NCI-H2081 (cell line): ENCODE data around the gene LILRB3.
"Not testable (repeated sequence)": the region's sequence is repeated elsewhere in the genome, so short reads cannot be mapped to it uniquely, and the experiment has no call there.

Experiments
- DNase-seq, 2 experiments: peaks; one replicate each; lab custom pipeline; 2025; lab: John Stamatoyannopoulos, UW

LILRB3 gene

DNA sequence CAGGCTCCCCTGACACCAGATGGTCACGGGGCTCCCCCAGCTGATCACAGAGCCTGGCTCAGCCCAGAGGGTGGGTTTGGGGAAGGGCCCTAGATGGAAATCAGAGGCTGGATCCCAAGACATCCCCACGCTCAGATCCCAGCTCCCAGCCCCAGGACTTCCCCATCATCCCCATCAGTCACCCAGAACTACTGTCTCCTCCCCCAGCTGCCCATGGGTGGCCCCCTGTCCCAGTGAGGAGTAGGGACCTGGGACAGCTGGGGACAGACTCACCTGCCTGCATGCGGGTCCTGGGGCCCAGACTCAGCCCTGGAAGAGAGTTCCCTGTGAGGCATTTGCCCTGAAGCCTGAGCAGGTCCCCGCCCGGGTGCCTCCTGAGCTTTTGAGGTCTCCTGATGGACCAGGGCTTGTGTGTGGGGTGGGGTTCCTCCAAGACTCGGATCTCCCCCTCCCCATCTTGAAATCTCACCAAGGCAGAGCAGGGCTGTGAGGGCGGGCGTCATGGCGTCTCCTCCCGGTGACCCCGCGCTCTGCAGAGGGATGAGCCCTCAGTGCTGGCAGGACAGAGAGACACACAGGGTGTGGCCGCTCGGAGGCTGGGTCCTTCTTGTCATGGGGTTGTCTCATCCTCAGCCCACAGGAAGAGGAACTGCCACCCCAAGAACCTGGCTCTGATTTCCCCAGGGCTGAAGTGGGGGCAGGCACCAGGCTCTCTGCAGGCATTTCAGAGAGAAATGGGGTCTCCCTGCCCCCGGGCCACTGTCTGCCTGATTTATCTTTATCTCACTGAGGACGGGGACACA, at the start of gene LILRB3:
TSS of gene LILRB3 (minus strand) at position 534 of the 803 bp plus-strand sequence. CDS start at position 503, 31 bp downstream.
- DNase-seq: not testable (repeated sequence)

GRCh38 chr19:54272181-54272580, 49.4 kb upstream of the LILRB3 start:
- DNase-seq: not testable (repeated sequence)

DNA sequence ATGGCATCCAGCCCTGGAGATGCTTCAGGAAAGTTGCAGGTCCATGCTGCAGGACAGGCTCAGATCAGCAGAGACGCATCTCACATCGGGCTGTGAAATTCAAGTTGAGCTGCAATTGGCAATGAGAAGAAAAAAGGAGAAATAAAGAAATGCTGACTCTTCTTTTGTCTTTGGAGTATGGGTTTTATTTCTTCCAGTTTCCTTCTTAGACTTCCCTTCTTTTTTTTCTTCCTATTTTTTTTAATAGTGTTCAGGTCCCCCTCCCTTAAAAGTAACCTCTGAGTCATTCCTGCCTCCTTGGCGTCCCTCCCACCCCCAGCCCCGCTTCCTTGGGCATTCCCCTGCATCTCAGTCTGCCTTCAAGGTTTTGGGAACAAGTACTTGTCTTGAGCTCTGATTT, 48.8 kb upstream of the LILRB3 start:
- DNase-seq: not testable (repeated sequence)

DNA sequence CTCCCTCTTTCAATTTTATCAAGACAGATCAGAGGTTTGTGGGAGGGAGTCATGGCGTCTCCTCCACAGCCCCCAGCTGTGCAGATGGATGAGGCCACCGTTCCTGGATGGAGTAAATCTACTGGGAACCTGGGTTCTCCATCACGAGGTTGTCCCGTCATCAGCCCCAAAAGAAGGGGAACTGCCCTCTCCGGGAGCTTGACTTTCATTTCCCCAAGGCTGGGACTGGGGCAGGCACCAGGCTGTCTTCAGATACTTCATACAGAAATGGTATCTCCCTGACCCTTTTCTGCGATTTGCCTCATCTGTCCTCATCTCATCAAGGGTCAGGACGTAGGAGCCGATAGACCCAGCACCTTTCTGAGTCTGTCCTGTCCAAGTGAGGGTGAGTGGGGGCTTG, 48.3 kb upstream of the LILRB3 start:
- DNase-seq: no peak

DNA sequence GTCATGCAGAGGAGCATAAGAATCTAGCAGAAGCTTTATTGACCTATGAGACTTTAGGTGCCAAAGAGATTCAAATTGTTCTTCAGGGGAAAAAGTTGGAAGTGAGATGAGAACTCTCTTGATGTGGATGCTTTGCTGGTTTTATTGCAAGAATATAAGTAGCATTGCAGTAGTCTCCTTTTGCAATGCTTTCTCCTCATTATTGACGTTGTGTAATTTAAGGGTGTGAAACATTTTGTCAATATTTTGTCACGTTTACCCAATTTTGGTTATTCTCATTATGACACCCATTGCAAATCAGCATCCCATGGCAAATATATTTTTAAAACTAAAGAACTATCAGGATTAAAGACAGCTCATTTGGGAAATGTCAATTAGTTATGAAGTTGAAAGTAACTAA, 46.1 kb upstream of the LILRB3 start:
- DNase-seq: no peak

DNA sequence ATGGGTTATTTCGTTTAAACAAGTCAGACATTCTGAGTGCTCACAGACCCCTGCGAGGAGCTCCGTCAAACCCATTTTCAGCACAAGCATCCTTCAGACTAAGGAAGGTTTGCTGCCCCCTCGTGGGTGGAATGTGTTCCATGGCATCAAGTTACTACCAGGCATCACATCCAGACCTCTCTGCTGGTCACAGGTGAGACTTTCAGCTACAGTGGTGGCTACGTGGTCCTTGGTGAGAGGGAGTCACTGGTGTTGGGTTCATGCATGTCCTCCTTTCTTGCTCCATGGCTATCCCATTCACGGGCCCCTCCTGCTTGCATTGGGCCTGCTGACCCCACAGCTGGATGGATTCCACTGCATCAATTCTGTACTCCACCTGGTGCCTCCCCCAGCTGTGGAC, 43.3 kb upstream of the LILRB3 start:
- peak; percentile 31 to 44 for DNase-seq

GRCh38 chr19:54262470-54262869, 39.7 kb upstream of the LILRB3 start:
- DNase-seq: no peak

- no peak for DNase-seq
Observed at GRCh38 chr19:54262066-54262465, 39.3 kb upstream of the LILRB3 start.

DNA sequence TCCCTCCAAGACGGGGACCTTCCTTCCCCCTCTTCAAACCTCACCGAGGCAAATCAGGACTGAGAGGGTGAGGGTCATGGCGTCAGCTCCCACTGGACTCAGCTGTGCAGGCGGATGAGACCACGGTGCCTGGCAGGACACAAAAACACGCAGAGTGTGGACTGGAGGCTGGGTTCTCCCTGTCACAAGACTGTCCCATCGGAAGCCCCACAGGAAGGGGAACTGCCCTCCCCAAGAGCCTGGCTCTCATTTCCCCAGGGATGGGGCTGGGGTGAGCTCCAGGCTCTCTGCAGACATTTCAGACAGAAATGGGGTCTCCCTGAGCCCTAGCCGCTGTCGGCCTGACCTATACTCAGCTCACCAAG, 34.3 kb upstream of the LILRB3 start, which contains the start of gene LILRB5:
TSS of gene LILRB5 (minus strand) at position 158 of the 365 bp plus-strand sequence. CDS start at position 78, 80 bp downstream.
- DNase-seq: no peak

- no peak for DNase-seq
Observed at GRCh38 chr19:54256250-54257115, 33.7 kb upstream of the LILRB3 start.

- no peak for DNase-seq
Observed at GRCh38 chr19:54255105-54255775, 32.4 kb upstream of the LILRB3 start.

GRCh38 chr19:54254195-54254906, 31.5 kb upstream of the LILRB3 start:
- DNase-seq: no peak

DNA sequence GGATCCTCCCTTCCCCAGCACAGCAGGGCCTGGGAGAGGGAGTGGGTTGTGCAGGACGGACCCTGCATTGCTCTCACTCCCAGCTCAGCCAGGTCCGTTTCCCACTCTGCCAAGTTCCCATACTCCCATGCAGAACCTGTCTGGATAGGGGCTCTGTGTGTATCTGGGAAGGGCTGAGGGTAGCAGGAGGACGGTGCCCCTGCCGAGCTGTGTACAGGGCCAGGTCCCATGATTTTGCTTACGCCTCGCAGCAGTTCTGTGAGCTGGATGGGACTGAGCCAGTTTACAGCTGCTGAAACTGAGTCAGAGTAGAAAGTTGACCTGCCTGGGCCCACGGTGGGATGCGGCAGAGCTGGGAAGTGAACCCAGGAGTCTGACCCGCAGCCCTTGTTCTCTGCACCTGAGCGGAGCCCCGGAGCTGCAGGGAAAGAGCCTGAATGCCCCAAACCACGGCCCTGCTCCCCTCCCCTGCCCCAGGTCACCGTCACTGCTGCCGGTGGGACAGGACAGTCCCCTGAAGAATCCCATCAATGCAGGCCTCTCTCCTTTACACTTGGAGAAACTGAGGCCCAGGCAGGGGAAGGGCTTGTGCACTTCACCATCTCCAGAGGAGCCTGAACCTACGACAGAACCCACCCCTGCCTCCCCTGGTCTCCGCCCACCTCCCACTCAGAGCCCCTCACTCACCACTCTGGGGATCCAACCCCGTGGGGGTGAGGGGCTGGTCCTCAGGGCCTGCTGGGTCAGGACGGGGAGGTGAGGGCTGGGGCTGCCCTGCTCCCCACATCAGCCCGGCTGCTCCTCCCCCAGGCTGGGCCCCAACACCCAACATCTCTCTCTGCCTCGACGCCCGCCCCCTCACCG, 30.8 kb upstream of the LILRB3 start:
- no peak for DNase-seq

DNA sequence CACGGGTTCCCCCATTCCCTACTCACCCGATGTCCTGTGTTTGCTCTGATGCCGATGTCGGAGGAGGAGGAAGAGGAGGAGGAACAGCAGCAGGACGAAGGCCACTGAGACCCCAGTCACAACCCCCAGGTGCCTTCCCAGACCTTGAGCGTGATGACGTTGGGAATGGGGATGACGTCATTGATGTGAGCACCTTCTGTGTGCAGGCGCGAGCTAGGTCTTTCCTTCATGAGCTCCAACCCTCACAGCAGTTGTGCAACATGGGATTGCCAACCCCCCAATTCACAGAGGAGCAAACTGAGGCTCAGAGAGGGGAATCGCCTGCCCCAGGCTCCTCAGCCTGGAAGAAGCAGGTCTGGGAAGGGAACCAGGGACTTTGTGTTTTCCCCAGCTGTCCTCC, 30.0 kb upstream of the LILRB3 start:
- no peak for DNase-seq

GRCh38 chr19:54252243-54252642, 29.4 kb upstream of the LILRB3 start:
- DNase-seq: no peak

GRCh38 chr19:54248016-54248601, 25.3 kb upstream of the LILRB3 start:
- no peak for DNase-seq

- no peak for DNase-seq
Observed at GRCh38 chr19:54247106-54247930, 24.5 kb upstream of the LILRB3 start.

DNA sequence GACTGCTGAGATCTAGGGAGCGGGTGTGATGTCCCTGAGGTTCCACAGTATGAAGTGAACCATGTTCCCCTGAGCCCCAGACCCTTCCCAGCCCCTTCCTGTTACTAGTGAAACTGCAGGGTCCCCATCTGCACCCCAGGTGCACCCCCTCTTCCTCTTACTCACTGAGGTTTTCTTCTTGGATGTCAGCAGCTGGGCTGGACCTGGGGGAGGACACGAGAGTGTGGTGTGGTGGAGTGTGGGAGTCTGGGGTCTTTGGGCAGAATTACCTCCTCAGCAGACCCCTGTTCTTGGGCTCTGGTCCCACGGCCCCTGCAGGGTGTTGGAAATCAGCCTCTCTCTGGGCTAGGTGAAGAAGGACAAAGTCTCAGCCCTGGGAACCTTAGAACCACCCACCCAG, 23.1 kb upstream of the LILRB3 start:
- DNase-seq: no peak

- DNase-seq: not testable (repeated sequence)
Observed at GRCh38 chr19:54243809-54244208, 21.0 kb upstream of the LILRB3 start.
